Bronchial epithelial cell (primary cell): ENCODE measurements around the gene SOX13. TPM values are rescaled to one million over a fixed set of nuclear protein-coding genes. Genes with fewer than 3 reads are reported as not detected.

Experiments used
- DNase-seq: peaks from one replicate; pipeline ENCODE4 v3.0.0-alpha.2; 2010; ENCODE audit warnings: low read depth
- FAIRE-seq: peaks from 2 replicates; lab custom pipeline; 2011; peaks lifted over from hg19 to GRCh38; lab: Jason Lieb, UNC
- H3K27me3 ChIP-seq: 2 replicates; pipeline ENCODE4 v1.5.1; 2011; ENCODE audit warnings: low read length; ENCODE audit not compliant: control insufficient read depth, insufficient read depth
- H3K36me3 ChIP-seq: 2 replicates; pipeline ENCODE4 v1.5.1; 2011; ENCODE audit warnings: low read length; ENCODE audit not compliant: control insufficient read depth, insufficient read depth
- H3K4me3 ChIP-seq: 2 replicates; pipeline ENCODE4 v1.5.1; 2011; ENCODE audit warnings: mild to moderate bottlenecking, low read depth, low read length, control low read depth
- CTCF ChIP-seq: IDR thresholded peaks from 2 replicates; pipeline ENCODE4 v1.5.1; 2011; ENCODE audit warnings: mild to moderate bottlenecking, moderate library complexity, low read length, control low read depth, inconsistent platforms; ENCODE audit not compliant: insufficient read depth, severe bottlenecking
- total RNA-seq: library from RNA; depleted of rRNA; stranded (reverse); fragments of >200 nt; gene quantifications from 2 replicates; pipeline ENCODE4 v1.2.1, GENCODE V29; 2014

Gene SOX13
- total RNA-seq, 1 donor from 2014 or later = 3.2 TPM

GRCh38 chr1:204115116-204115515 lies 42.2 kb downstream of the SOX13 start:
- DNase-seq (no peak), FAIRE-seq (no peak)
- Histone ChIP-seq H3K36me3 (peaks cover 13% of the 10 kb centered on the region), H3K27me3 (no peaks in the 10 kb centered on the region), H3K4me3 (no peak overlapping the region)
- no peak for TF ChIP-seq CTCF

GRCh38 chr1:204116539-204116938 lies 43.6 kb downstream of the SOX13 start:
- no peak for FAIRE-seq
- no peak for DNase-seq
- H3K36me3 ChIP-seq = peaks cover 18% of the 10 kb centered on the region
- no peak overlapping the region for H3K4me3 ChIP-seq
- TF ChIP-seq CTCF = no peak
- no peaks in the 10 kb centered on the region for H3K27me3 ChIP-seq

GRCh38 chr1:204121840-204122555 lies 49.1 kb downstream of the SOX13 start:
- FAIRE-seq (no peak), DNase-seq (no peak)
- Histone ChIP-seq H3K4me3 (no peak overlapping the region), H3K36me3 (peaks cover 19% of the 10 kb centered on the region), H3K27me3 (no peaks in the 10 kb centered on the region)
- TF ChIP-seq CTCF = no peak

- DNase-seq = no peak
- Histone ChIP-seq H3K4me3 (no peak overlapping the region), H3K27me3 (no peaks in the 10 kb centered on the region), H3K36me3 (peaks cover 15% of the 10 kb centered on the region)
- peak; percentile 53 for TF ChIP-seq CTCF
- no peak for FAIRE-seq
Measured at GRCh38 chr1:204123376-204123775, 50.5 kb downstream of the SOX13 start.

GRCh38 chr1:204124639-204125038 lies 51.7 kb downstream of the SOX13 start:
- DNase-seq = no peak
- FAIRE-seq = no peak
- no peaks in the 10 kb centered on the region for H3K27me3 ChIP-seq
- H3K36me3 ChIP-seq = peaks cover 13% of the 10 kb centered on the region
- H3K4me3 ChIP-seq = no peak overlapping the region
- no peak for TF ChIP-seq CTCF
